ENCODE data around the gene GRIK4. TPM values are rescaled to one million over a fixed set of nuclear protein-coding genes. Genes with fewer than 3 reads are reported as not detected.

GRIK4 gene, protein sequence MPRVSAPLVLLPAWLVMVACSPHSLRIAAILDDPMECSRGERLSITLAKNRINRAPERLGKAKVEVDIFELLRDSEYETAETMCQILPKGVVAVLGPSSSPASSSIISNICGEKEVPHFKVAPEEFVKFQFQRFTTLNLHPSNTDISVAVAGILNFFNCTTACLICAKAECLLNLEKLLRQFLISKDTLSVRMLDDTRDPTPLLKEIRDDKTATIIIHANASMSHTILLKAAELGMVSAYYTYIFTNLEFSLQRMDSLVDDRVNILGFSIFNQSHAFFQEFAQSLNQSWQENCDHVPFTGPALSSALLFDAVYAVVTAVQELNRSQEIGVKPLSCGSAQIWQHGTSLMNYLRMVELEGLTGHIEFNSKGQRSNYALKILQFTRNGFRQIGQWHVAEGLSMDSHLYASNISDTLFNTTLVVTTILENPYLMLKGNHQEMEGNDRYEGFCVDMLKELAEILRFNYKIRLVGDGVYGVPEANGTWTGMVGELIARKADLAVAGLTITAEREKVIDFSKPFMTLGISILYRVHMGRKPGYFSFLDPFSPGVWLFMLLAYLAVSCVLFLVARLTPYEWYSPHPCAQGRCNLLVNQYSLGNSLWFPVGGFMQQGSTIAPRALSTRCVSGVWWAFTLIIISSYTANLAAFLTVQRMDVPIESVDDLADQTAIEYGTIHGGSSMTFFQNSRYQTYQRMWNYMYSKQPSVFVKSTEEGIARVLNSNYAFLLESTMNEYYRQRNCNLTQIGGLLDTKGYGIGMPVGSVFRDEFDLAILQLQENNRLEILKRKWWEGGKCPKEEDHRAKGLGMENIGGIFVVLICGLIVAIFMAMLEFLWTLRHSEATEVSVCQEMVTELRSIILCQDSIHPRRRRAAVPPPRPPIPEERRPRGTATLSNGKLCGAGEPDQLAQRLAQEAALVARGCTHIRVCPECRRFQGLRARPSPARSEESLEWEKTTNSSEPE
- total RNA-seq = not detected

GRCh38 chr11:120511116-120511819 lies at the start of gene GRIK4:
Gene GRIK4 (plus strand): TSS chr11:120511748. CDS start chr11:120660319, 148,571 bp downstream.
- Mint-ChIP-seq H3K27ac (no peak within 1 kb of the TSS), H3K4me1 (ENCODE audit: low read depth) (peaks cover 2% of the 10 kb centered on the region), H3K27me3 (ENCODE audit: low read depth) (peaks cover 51% of the 10 kb centered on the region), H3K4me3 (no peak within 1 kb of the TSS), H3K36me3 (ENCODE audit: low read depth) (no peaks in the 10 kb centered on the region), H3K9me3 (ENCODE audit: insufficient read depth) (no peaks in the 10 kb centered on the region)
- ATAC-seq (peak; percentile 95), DNase-seq (peak; percentile 82)
- POLR2A ChIA-PET = no interaction called here
- CTCF ChIA-PET = interaction anchor here (0.7 to 2.1 kb wide), 11 partner anchors 9 to 683 kb away, joined by 3 to 19 read pairs (median 3); no protein-coding TSS in a partner anchor

DNA sequence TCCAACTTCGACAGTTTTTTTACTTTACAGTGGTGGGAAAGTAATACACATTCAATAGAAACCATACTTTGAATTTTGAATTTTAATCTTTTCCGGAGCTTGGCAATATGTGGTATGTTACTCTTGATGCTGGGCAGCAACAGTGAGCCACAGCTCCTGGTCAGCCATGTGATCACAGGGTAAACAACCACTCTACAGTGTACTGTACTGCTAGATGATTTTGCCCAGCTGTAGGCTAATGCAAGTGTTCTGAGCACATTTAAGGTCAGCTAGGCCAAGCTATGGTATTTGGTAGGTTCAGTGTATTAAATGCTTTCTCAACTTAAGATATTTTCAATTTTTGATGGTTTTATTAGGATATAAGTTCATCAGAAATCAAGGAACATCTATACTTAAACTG lies 48.7 kb upstream of the GRIK4 start:
- H3K27me3 Mint-ChIP-seq (ENCODE audit: low read depth) = no peaks in the 10 kb centered on the region
- no peak overlapping the region for H3K27ac Mint-ChIP-seq
- H3K36me3 Mint-ChIP-seq (ENCODE audit: low read depth) = peaks cover 10% of the 10 kb centered on the region
- no peaks in the 10 kb centered on the region for H3K9me3 Mint-ChIP-seq (ENCODE audit: insufficient read depth)
- H3K4me1 Mint-ChIP-seq (ENCODE audit: low read depth) = no peaks in the 10 kb centered on the region
- no peak for DNase-seq
- no peak for ATAC-seq
- CTCF ChIA-PET = interaction anchor here (1.5 kb wide), 1 partner anchor 11 kb away, joined by 3 read pairs; no protein-coding TSS in a partner anchor
- H3K4me3 Mint-ChIP-seq = no peak overlapping the region
- POLR2A ChIA-PET = no interaction called here

GRCh38 chr11:120465921-120466534 lies 45.5 kb upstream of the GRIK4 start:
- no peak overlapping the region for H3K27ac Mint-ChIP-seq

DNA sequence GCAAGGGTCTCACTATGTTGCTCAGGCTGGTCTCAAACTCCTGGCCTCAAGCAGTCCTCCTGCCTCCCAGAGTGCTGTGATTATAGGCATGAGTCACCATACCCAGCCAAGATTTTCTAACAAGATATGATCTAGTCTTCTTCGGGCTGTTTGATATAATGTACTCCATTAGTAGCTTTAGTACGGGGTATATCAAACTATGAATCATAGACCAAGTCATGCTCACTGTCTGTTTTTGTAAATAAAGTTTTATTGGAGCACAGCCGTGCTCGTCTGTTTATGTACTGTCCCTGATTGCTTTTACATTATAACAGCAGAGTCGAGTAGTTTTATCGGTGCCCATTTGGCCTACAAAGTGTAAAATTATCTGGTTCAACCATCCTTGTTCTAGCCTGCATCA lies 43.9 kb upstream of the GRIK4 start:
- Mint-ChIP-seq H3K4me3 (no peak overlapping the region), H3K9me3 (ENCODE audit: insufficient read depth) (no peaks in the 10 kb centered on the region), H3K27me3 (ENCODE audit: low read depth) (no peaks in the 10 kb centered on the region), H3K36me3 (ENCODE audit: low read depth) (peaks cover 6% of the 10 kb centered on the region), H3K27ac (no peak overlapping the region), H3K4me1 (ENCODE audit: low read depth) (no peaks in the 10 kb centered on the region)
- no peak for DNase-seq
- POLR2A ChIA-PET = no interaction called here
- ATAC-seq = no peak
- CTCF ChIA-PET = no interaction called here

More at GRCh38 chr11:120465921-120466534, 45.5 kb upstream of the GRIK4 start:
- H3K27me3 Mint-ChIP-seq (ENCODE audit: low read depth) = no peaks in the 10 kb centered on the region
- no peak for DNase-seq
- H3K9me3 Mint-ChIP-seq (ENCODE audit: insufficient read depth) = no peaks in the 10 kb centered on the region
- H3K4me3 Mint-ChIP-seq = no peak overlapping the region
- CTCF ChIA-PET = no interaction called here
- no peaks in the 10 kb centered on the region for H3K4me1 Mint-ChIP-seq (ENCODE audit: low read depth)
- POLR2A ChIA-PET = no interaction called here
- no peak for ATAC-seq
- peaks cover 6% of the 10 kb centered on the region for H3K36me3 Mint-ChIP-seq (ENCODE audit: low read depth)

GRCh38 chr11:120471131-120471530 lies 40.4 kb upstream of the GRIK4 start:
- CTCF ChIA-PET = no interaction called here
- POLR2A ChIA-PET = interaction anchor here (0.7 kb wide), 1 partner anchor 32 kb away, joined by 3 read pairs; no protein-coding TSS in a partner anchor
- no peaks in the 10 kb centered on the region for H3K9me3 Mint-ChIP-seq (ENCODE audit: insufficient read depth)
- no peak for ATAC-seq
- DNase-seq = no peak
- H3K27ac Mint-ChIP-seq = no peak overlapping the region
- H3K27me3 Mint-ChIP-seq (ENCODE audit: low read depth) = no peaks in the 10 kb centered on the region
- H3K4me3 Mint-ChIP-seq = no peak overlapping the region
- peaks cover 3% of the 10 kb centered on the region for H3K36me3 Mint-ChIP-seq (ENCODE audit: low read depth)
- no peaks in the 10 kb centered on the region for H3K4me1 Mint-ChIP-seq (ENCODE audit: low read depth)

DNA sequence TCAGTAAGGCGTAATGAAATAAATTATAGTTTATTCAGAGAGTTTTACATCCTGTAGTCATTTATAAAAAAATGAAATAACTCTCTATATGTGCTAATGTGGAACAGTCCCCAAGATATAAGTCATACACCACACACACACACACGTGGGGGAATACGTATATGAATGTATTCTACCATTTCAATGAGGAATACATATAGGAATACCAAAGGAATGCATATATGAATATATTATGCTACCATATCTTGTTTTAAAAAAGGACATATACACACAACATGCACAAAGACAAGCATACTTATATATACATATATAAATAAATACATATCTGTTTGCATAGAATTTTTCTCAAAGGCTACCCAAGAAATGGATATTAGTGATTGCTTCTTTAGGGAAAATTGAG lies 39.6 kb upstream of the GRIK4 start:
- no peak for ATAC-seq
- H3K4me3 Mint-ChIP-seq = no peak overlapping the region
- no peak for DNase-seq

DNA sequence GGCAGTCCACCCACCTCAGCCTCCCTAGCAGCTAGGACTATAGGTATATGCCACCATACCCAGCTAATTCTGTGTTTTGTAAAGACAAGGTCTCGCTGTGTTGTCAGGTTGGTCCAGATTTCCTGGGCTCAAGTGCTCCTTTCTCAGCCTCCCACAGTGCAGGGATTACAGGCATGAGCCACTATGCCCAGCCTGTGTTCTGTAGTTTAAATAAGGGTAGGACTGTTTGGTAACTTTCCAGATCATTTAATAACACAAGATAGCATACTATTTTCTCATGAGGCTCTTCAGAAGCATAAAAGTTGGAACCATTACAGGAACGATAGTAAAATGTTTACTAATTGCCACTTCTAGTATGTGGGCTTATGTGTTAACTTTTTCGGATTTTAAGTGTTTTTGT lies 38.0 kb upstream of the GRIK4 start:
- Mint-ChIP-seq H3K9me3 (ENCODE audit: insufficient read depth) (no peaks in the 10 kb centered on the region), H3K4me3 (no peak overlapping the region), H3K4me1 (ENCODE audit: low read depth) (peaks cover under 1% of the 10 kb centered on the region), H3K27ac (no peak overlapping the region), H3K36me3 (ENCODE audit: low read depth) (peaks cover 2% of the 10 kb centered on the region), H3K27me3 (ENCODE audit: low read depth) (no peaks in the 10 kb centered on the region)
- ChIA-PET POLR2A (no interaction called here), CTCF (no interaction called here)
- ATAC-seq = no peak
- DNase-seq = no peak

More for the DNA sequence above, 39.6 kb upstream of the GRIK4 start:
- Mint-ChIP-seq H3K36me3 (ENCODE audit: low read depth) (peaks cover 6% of the 10 kb centered on the region), H3K27ac (no peak overlapping the region), H3K27me3 (ENCODE audit: low read depth) (no peaks in the 10 kb centered on the region), H3K9me3 (ENCODE audit: insufficient read depth) (no peaks in the 10 kb centered on the region), H3K4me1 (ENCODE audit: low read depth) (no peaks in the 10 kb centered on the region)
- POLR2A ChIA-PET = no interaction called here
- CTCF ChIA-PET = no interaction called here

- no peaks in the 10 kb centered on the region for H3K36me3 Mint-ChIP-seq (ENCODE audit: low read depth)
- ChIA-PET CTCF (no interaction called here), POLR2A (no interaction called here)
- ATAC-seq = no peak
- peaks cover 7% of the 10 kb centered on the region for H3K4me1 Mint-ChIP-seq (ENCODE audit: low read depth)
- DNase-seq = no peak
- H3K27ac Mint-ChIP-seq = no peak overlapping the region
- H3K4me3 Mint-ChIP-seq = no peak overlapping the region
- no peaks in the 10 kb centered on the region for H3K27me3 Mint-ChIP-seq (ENCODE audit: low read depth)
- no peaks in the 10 kb centered on the region for H3K9me3 Mint-ChIP-seq (ENCODE audit: insufficient read depth)
These were observed 29.4 kb upstream of the GRIK4 start for GRCh38 chr11:120482149-120482548.

DNA sequence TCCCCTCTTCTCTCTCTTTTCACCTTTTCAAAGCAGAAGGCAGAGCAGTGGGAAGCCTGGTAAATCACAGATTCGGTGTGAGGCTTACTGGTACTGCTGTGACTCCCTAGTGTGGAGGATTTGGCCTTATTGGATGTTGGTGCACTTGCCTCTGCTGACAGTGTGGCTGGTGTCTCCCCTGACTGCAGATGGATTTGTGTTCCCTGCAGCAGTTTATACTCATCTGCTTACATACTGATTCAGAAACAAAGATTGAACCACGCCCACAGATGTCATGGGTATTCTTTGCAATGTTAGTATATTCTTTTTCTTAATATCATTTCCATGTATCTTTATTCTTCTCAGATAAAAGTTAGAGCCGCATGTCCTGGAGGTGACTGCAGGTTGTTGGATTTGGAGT lies 26.8 kb upstream of the GRIK4 start:
- Mint-ChIP-seq H3K27me3 (ENCODE audit: low read depth) (peaks cover 6% of the 10 kb centered on the region), H3K4me1 (ENCODE audit: low read depth) (no peaks in the 10 kb centered on the region), H3K27ac (peak overlapping the region; percentile 26), H3K36me3 (ENCODE audit: low read depth) (no peaks in the 10 kb centered on the region), H3K9me3 (ENCODE audit: insufficient read depth) (no peaks in the 10 kb centered on the region), H3K4me3 (no peak overlapping the region)
- ATAC-seq = no peak
- ChIA-PET CTCF (no interaction called here), POLR2A (no interaction called here)
- DNase-seq = no peak

DNA sequence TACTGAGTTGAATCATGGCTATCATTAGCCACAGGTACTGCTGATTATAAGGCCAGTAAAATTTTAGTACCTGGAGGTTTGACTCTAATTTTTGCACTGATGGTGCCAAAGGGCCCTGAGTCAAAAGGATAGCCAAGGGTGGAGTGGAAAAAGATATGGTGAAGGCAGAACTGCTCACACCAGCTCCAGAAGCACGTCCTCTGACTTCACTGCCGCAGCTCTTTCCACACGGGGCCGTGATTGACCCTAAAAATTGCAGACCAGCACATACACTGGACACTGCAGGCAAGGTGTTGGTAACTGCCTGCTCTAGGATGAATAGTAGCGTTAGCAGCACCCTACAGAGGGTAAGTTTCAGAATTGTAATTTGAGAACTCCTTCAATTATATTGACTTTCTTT lies 25.4 kb upstream of the GRIK4 start:
- no peak overlapping the region for H3K27ac Mint-ChIP-seq
- CTCF ChIA-PET = no interaction called here
- POLR2A ChIA-PET = no interaction called here
- peaks cover 6% of the 10 kb centered on the region for H3K27me3 Mint-ChIP-seq (ENCODE audit: low read depth)
- ATAC-seq (no peak), DNase-seq (no peak)
- H3K36me3 Mint-ChIP-seq (ENCODE audit: low read depth) = no peaks in the 10 kb centered on the region
- H3K4me3 Mint-ChIP-seq = no peak overlapping the region
- H3K4me1 Mint-ChIP-seq (ENCODE audit: low read depth) = no peaks in the 10 kb centered on the region
- H3K9me3 Mint-ChIP-seq (ENCODE audit: insufficient read depth) = no peaks in the 10 kb centered on the region

DNA sequence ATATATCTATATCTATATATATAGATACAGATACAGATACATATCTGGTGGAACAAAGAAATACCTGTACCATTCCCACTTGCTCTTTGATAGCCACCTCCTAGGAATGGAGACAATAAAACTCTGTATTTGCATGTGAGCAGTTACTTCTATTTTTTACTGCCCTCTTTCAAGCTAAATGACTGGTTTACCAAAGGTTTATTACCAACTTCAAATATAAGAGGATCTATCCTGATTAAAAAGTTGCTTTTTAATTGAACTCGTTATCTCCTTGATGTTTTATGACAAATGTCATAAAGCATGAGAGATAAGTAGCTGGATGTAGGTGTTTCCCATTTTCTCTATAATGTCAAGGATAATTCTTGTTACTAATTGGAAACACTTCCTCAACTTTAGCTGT lies 21.7 kb upstream of the GRIK4 start:
- H3K9me3 Mint-ChIP-seq (ENCODE audit: insufficient read depth) = no peaks in the 10 kb centered on the region
- ChIA-PET POLR2A (no interaction called here), CTCF (interaction anchor here (1.1 kb wide), 1 partner anchor 156 kb away, joined by 3 read pairs; no protein-coding TSS in a partner anchor)
- H3K4me1 Mint-ChIP-seq (ENCODE audit: low read depth) = no peaks in the 10 kb centered on the region
- no peak overlapping the region for H3K4me3 Mint-ChIP-seq
- DNase-seq = no peak
- H3K36me3 Mint-ChIP-seq (ENCODE audit: low read depth) = no peaks in the 10 kb centered on the region
- H3K27ac Mint-ChIP-seq = no peak overlapping the region
- ATAC-seq = no peak
- peaks cover 6% of the 10 kb centered on the region for H3K27me3 Mint-ChIP-seq (ENCODE audit: low read depth)
